ENCODE data around the gene SPEF2. TPM values are rescaled to one million over a fixed set of nuclear protein-coding genes. Genes with fewer than 3 reads are reported as not detected.
"Not testable (repeated sequence)": the region's sequence is repeated elsewhere in the genome, so short reads cannot be mapped to it uniquely, and the experiment has no call there.

The SPEF2 gene
- total RNA-seq, 2 experiments from 2014 or later = 0.03 TPM; not detected in 1

DNA sequence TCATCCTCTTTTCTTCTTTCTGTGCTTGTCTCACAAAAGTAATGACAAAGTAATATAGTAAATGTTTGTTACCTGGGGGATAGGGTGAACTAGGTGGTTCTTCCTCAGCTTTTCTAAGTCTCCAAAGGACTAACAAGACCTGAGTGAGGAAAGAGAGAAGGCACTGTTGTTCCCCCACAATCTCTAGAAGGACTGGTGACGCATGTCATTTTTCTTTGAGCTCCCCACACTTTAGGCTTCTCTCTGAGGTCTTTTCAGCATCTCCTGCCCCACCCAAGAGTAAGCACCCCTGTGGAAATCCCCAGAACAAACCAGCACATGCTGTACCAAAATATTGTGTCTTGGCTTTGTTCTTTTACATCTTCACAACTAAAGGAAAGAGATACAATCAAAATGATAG, 236.6 kb downstream of the SPEF2 start:
- Histone ChIP-seq H3K9me3 (ENCODE audit: low read length) (no peaks in the 10 kb centered on the region), H3K79me2 (ENCODE audit: insufficient read depth, low read depth, low read length) (peaks cover 38% of the 10 kb centered on the region), H3K4me3 (ENCODE audit: low read depth, low read length, poor library complexity, severe bottlenecking) (peak overlapping the region; percentile 13), H3K9me2 (ENCODE audit: insufficient read depth, low read length) (no peaks in the 10 kb centered on the region), H2AFZ (ENCODE audit: low read length) (peak overlapping the region; percentile 95), H4K20me1 (ENCODE audit: insufficient read depth, low read length) (no peaks in the 10 kb centered on the region), H3K36me3 (ENCODE audit: insufficient read depth, low read length) (peaks cover 5% of the 10 kb centered on the region; the same call in 1 of the 2 replicates), H3K4me1 (ENCODE audit: insufficient read depth, low read length, poor library complexity, severe bottlenecking) (peaks cover 62% of the 10 kb centered on the region), H3K27ac (ENCODE audit: low read depth, low read length, poor library complexity, severe bottlenecking) (peak overlapping the region; percentile 72), H3K4me2 (ENCODE audit: low read length) (peak overlapping the region; percentile 91)
- intact Hi-C loops (cut with micrococcal nuclease; ENCODE audit: unreplicated experiment) = no loop called here
- no peak for TF ChIP-seq EZH2phosphoT487 (IDR thresholded peaks at IDR 0.05; ENCODE audit: borderline replicate concordance, low read depth, low read length)
- TF ChIP-seq, protein P1, sequence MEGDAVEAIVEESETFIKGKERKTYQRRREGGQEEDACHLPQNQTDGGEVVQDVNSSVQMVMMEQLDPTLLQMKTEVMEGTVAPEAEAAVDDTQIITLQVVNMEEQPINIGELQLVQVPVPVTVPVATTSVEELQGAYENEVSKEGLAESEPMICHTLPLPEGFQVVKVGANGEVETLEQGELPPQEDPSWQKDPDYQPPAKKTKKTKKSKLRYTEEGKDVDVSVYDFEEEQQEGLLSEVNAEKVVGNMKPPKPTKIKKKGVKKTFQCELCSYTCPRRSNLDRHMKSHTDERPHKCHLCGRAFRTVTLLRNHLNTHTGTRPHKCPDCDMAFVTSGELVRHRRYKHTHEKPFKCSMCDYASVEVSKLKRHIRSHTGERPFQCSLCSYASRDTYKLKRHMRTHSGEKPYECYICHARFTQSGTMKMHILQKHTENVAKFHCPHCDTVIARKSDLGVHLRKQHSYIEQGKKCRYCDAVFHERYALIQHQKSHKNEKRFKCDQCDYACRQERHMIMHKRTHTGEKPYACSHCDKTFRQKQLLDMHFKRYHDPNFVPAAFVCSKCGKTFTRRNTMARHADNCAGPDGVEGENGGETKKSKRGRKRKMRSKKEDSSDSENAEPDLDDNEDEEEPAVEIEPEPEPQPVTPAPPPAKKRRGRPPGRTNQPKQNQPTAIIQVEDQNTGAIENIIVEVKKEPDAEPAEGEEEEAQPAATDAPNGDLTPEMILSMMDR (conservative IDR thresholded peaks at IDR 0.05; ENCODE audit: low read length) = no peak
- ChIA-PET CTCF (ENCODE audit: unreplicated experiment) (interaction anchor here (0.7 to 0.9 kb wide), 2 partner anchors 29 to 52 kb away, joined by 3 to 4 read pairs; no protein-coding TSS in a partner anchor), POLR2A (interaction anchor here (0.7 to 8.2 kb wide), 4 partner anchors 27 to 177 kb away, joined by 3 to 52 read pairs (median 4); no protein-coding TSS in a partner anchor)
- DNase-seq (ENCODE audit: low spot score) = no peak
- BruUV-seq (replicated peaks) = no TSS peak

DNA sequence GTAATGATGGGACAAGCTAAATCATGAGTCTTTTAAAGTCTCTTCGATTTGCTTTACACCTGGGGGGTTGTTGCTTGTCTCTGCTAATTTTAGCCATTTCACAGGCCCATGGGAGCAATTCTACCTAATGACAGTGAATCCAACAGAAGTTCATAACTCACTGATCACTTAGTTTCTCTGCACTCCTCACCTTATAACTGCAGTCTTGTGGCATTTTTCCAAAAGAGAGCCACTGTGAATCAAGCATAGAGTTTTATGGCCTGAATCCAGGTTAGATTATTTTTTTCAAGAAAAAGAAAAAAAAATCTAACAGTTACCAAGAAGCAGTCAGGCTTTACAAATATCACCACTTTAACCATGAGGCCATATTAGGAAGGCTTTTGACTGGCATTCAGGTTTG, 237.5 kb downstream of the SPEF2 start:
- H3K4me1 ChIP-seq (ENCODE audit: insufficient read depth, low read length, poor library complexity, severe bottlenecking) = peaks cover 71% of the 10 kb centered on the region
- H2AFZ ChIP-seq (ENCODE audit: low read length) = peak overlapping the region; percentile 95; the same call in 1 of the 2 replicates
- peak overlapping the region; percentile 72 for H3K27ac ChIP-seq (ENCODE audit: low read depth, low read length, poor library complexity, severe bottlenecking)
- H3K9me2 ChIP-seq (ENCODE audit: insufficient read depth, low read length) = no peaks in the 10 kb centered on the region
- no TSS peak for BruUV-seq (replicated peaks)
- H3K36me3 ChIP-seq (ENCODE audit: insufficient read depth, low read length) = peaks cover 15% of the 10 kb centered on the region
- ChIA-PET POLR2A (interaction anchor here (1.3 to 8.2 kb wide), 3 partner anchors 26 to 49 kb away, joined by 4 to 52 read pairs (median 4); no protein-coding TSS in a partner anchor), CTCF (ENCODE audit: unreplicated experiment) (interaction anchor here (0.9 kb wide), 1 partner anchor 28 kb away, joined by 3 read pairs; no protein-coding TSS in a partner anchor)
- H3K9me3 ChIP-seq (ENCODE audit: low read length) = no peaks in the 10 kb centered on the region
- no peaks in the 10 kb centered on the region for H4K20me1 ChIP-seq (ENCODE audit: insufficient read depth, low read length)
- peaks cover 48% of the 10 kb centered on the region for H3K79me2 ChIP-seq (ENCODE audit: insufficient read depth, low read depth, low read length)
- no peak for DNase-seq (ENCODE audit: low spot score)
- no peak for TF ChIP-seq EZH2phosphoT487 (IDR thresholded peaks at IDR 0.05; ENCODE audit: borderline replicate concordance, low read depth, low read length)
- TF ChIP-seq, protein P1 (conservative IDR thresholded peaks at IDR 0.05; ENCODE audit: low read length) = no peak
- no peak overlapping the region for H3K4me3 ChIP-seq (ENCODE audit: low read depth, low read length, poor library complexity, severe bottlenecking)
- intact Hi-C loops (cut with micrococcal nuclease; ENCODE audit: unreplicated experiment) = no loop called here
- peak overlapping the region; percentile 91 for H3K4me2 ChIP-seq (ENCODE audit: low read length)

- Histone ChIP-seq H3K4me3 (ENCODE audit: low read depth, low read length, poor library complexity, severe bottlenecking) (peak overlapping the region; percentile 75), H3K36me3 (ENCODE audit: insufficient read depth, low read length) (peaks cover 26% of the 10 kb centered on the region), H3K4me1 (ENCODE audit: insufficient read depth, low read length, poor library complexity, severe bottlenecking) (peaks cover 76% of the 10 kb centered on the region), H3K4me2 (ENCODE audit: low read length) (peak overlapping the region; percentile 91), H3K79me2 (ENCODE audit: insufficient read depth, low read depth, low read length) (peaks cover 55% of the 10 kb centered on the region), H3K27ac (ENCODE audit: low read depth, low read length, poor library complexity, severe bottlenecking) (peak overlapping the region; percentile 72), H2AFZ (ENCODE audit: low read length) (peak overlapping the region; percentile 95; the same call in 1 of the 2 replicates)
- DNase-seq (ENCODE audit: low spot score); H3K9me2 ChIP-seq (ENCODE audit: insufficient read depth, low read length); H3K9me3 ChIP-seq (ENCODE audit: low read length); H4K20me1 ChIP-seq (ENCODE audit: insufficient read depth, low read length); intact Hi-C loops (cut with micrococcal nuclease; ENCODE audit: unreplicated experiment); BruUV-seq (replicated peaks): not testable (repeated sequence)
- CTCF ChIA-PET (ENCODE audit: unreplicated experiment) = interaction anchor here (0.5 to 0.6 kb wide), 2 partner anchors 18 to 65 kb away, joined by 3 to 4 read pairs; no protein-coding TSS in a partner anchor
- POLR2A ChIA-PET = interaction anchor here (0.6 to 8.2 kb wide), 10 partner anchors 14 to 935 kb away, joined by 3 to 52 read pairs (median 4); no protein-coding TSS in a partner anchor
Observed at GRCh38 chr5:35856186-35856764, 238.6 kb downstream of the SPEF2 start.
